PFSK-1 (cell line): ENCODE measurements around the gene UCN3. TPM values are rescaled to one million over a fixed set of nuclear protein-coding genes. Genes with fewer than 3 reads are reported as not detected.

ENCODE experiments used
- FOXP2 ChIP-seq: optimal IDR thresholded peaks from 2 replicates; pipeline ENCODE3; 2011; ENCODE audit warnings: borderline replicate concordance, control low read depth, inconsistent platforms; ENCODE audit not compliant: insufficient read depth; ENCODE audit errors: extremely low read length, extremely low read depth
- POLR2AphosphoS5 ChIP-seq: IDR thresholded peaks from 2 replicates; pipeline ENCODE4 v1.6.1; 2012; ENCODE audit warnings: low read depth, mild to moderate bottlenecking, control low read depth, low read length, moderate library complexity
- REST ChIP-seq, 2 experiments: IDR thresholded peaks; 2 replicates each; pipeline versions ENCODE4 v1.6.1 to v1.8.0; 2011 to 2012; ENCODE audit warnings: low read depth in 2 of 2, low read length in 2 of 2, control low read depth in 1 of 2, inconsistent platforms in 1 of 2, mild to moderate bottlenecking in 1 of 2, moderate library complexity in 1 of 2; ENCODE audit not compliant: insufficient read depth in 1 of 2
- SIN3A ChIP-seq: IDR thresholded peaks from 2 replicates; pipeline ENCODE4 v1.6.1; 2012; ENCODE audit warnings: mild to moderate bottlenecking, low read length, moderate library complexity, borderline replicate concordance; ENCODE audit not compliant: insufficient read depth
- TAF1 ChIP-seq: IDR thresholded peaks from 2 replicates; pipeline ENCODE4 v1.6.1; 2012; ENCODE audit warnings: low read length, control low read depth, borderline replicate concordance; ENCODE audit not compliant: insufficient read depth
- polyA plus RNA-seq: library from polyadenylated mRNA; unstranded; fragments of >200 nt; gene quantifications from one replicate; pipeline ENCODE4 v1.2.1, GENCODE V29; 2012; ENCODE audit warnings: low read depth, missing spikeins; ENCODE audit not compliant: insufficient read length

The UCN3 gene
- polyA plus RNA-seq: not detected

GRCh38 chr10:5364890-5365338 lies at the start of gene UCN3:
Gene UCN3 (plus strand): TSS chr10:5364966. CDS start chr10:5373721, 8,755 bp downstream.
- no peak for TF ChIP-seq TAF1
- TF ChIP-seq FOXP2: no peak
- no peak for TF ChIP-seq REST (IDR thresholded peaks at IDR 0.05; ENCODE audit: insufficient read depth in 1 of 2, low read depth in 2 of 2, low read length in 2 of 2)
- TF ChIP-seq SIN3A: no peak
- TF ChIP-seq POLR2AphosphoS5: no peak

GRCh38 chr10:5317547-5318107 lies 47.1 kb upstream of the UCN3 start:
- TF ChIP-seq REST (IDR thresholded peaks at IDR 0.05; ENCODE audit: insufficient read depth in 1 of 2, low read depth in 2 of 2, low read length in 2 of 2) (no peak), TAF1 (no peak), FOXP2 (no peak), POLR2AphosphoS5 (no peak), SIN3A (no peak)

GRCh38 chr10:5318148-5318547 lies 46.6 kb upstream of the UCN3 start:
- no peak for TF ChIP-seq REST (IDR thresholded peaks at IDR 0.05; ENCODE audit: insufficient read depth in 1 of 2, low read depth in 2 of 2, low read length in 2 of 2)
- no peak for TF ChIP-seq POLR2AphosphoS5
- no peak for TF ChIP-seq SIN3A
- no peak for TF ChIP-seq FOXP2
- no peak for TF ChIP-seq TAF1

- no peak for TF ChIP-seq SIN3A
- no peak for TF ChIP-seq POLR2AphosphoS5
- no peak for TF ChIP-seq TAF1
- TF ChIP-seq REST (IDR thresholded peaks at IDR 0.05; ENCODE audit: insufficient read depth in 1 of 2, low read depth in 2 of 2, low read length in 2 of 2): no peak
- TF ChIP-seq FOXP2: no peak
Observed at GRCh38 chr10:5319863-5320262, 44.9 kb upstream of the UCN3 start.

GRCh38 chr10:5321273-5321672 lies 43.5 kb upstream of the UCN3 start:
- TF ChIP-seq TAF1 (no peak), SIN3A (no peak), REST (IDR thresholded peaks at IDR 0.05; ENCODE audit: insufficient read depth in 1 of 2, low read depth in 2 of 2, low read length in 2 of 2) (no peak), FOXP2 (no peak), POLR2AphosphoS5 (no peak)
